Stimulated activated CD4-positive, alpha-beta T cell treated with anti-CD3 and anti-CD28 coated beads, Interleukin-2, amount 100 ng/mL, for 4 hours (primary cell): ENCODE results near the gene HNF4A.
"Not testable (repeated sequence)": the region's sequence is repeated elsewhere in the genome, so short reads cannot be mapped to it uniquely, and the experiment has no call there.

Experiments
- DNase-seq: peaks from one replicate; pipeline ENCODE4 v3.0.0-alpha.2; 2020; ENCODE audit warnings: low read depth

Gene HNF4A

GRCh38 chr20:44355498-44356352 is at the start of gene HNF4A:
TSS of gene HNF4A (plus strand) at chr20:44355699. CDS start at chr20:44355805, 106 bp downstream.
- DNase-seq, result no peak

GRCh38 chr20:44306927-44307326 is 48.6 kb upstream of the HNF4A start:
- DNase-seq, result no peak

- DNase-seq, result no peak
These were observed 45.5 kb upstream of the HNF4A start for GRCh38 chr20:44309763-44310663.

- DNase-seq, result peak; percentile 96
These were observed 44.5 kb upstream of the HNF4A start, which contains the start of gene FITM2 for GRCh38 chr20:44310664-44311639. TSS of gene FITM2 (minus strand) at chr20:44311202. CDS start at chr20:44311148, 54 bp downstream.

- no peak for DNase-seq
These were observed 40.6 kb upstream of the HNF4A start for GRCh38 chr20:44314870-44315269.

- DNase-seq, result no peak
These were observed 35.6 kb upstream of the HNF4A start for GRCh38 chr20:44319839-44320422.

- no peak for DNase-seq
These were observed 31.2 kb upstream of the HNF4A start for GRCh38 chr20:44324343-44324742.

- DNase-seq, result peak; percentile 3
These were observed 28.9 kb upstream of the HNF4A start for GRCh38 chr20:44326391-44327159.

- DNase-seq, result not testable (repeated sequence)
These were observed 27.8 kb upstream of the HNF4A start for GRCh38 chr20:44327748-44328147.

GRCh38 chr20:44328428-44328827 is 27.1 kb upstream of the HNF4A start:
- DNase-seq, result no peak

- no peak for DNase-seq
These were observed 24.3 kb upstream of the HNF4A start for GRCh38 chr20:44331201-44331600.

GRCh38 chr20:44334306-44334705 is 21.2 kb upstream of the HNF4A start:
- no peak for DNase-seq

GRCh38 chr20:44334709-44335108 is 20.8 kb upstream of the HNF4A start:
- no peak for DNase-seq

GRCh38 chr20:44335675-44336074 is 19.8 kb upstream of the HNF4A start:
- DNase-seq, result no peak

GRCh38 chr20:44336086-44336485 is 19.4 kb upstream of the HNF4A start:
- DNase-seq, result no peak

GRCh38 chr20:44336725-44337380 is 18.6 kb upstream of the HNF4A start, which contains the start of gene R3HDML:
TSS of gene R3HDML (plus strand) at chr20:44337043. CDS start at chr20:44337158, 115 bp downstream.
- no peak for DNase-seq

- DNase-seq, result no peak
These were observed 13.3 kb upstream of the HNF4A start for GRCh38 chr20:44342248-44342647.

- no peak for DNase-seq
These were observed 12.3 kb upstream of the HNF4A start for GRCh38 chr20:44343162-44343675.

GRCh38 chr20:44344723-44345122 is 10.8 kb upstream of the HNF4A start:
- no peak for DNase-seq
